Prostate gland (tissue), 2 donors: ENCODE results near the gene SS18L1. TPM values are rescaled to one million over a fixed set of nuclear protein-coding genes. Genes with fewer than 3 reads are reported as not detected.
A peak's percentile ranks its signal among the peaks of the same experiment; 100 is the strongest.

Experiments used
- DNase-seq: peaks from one replicate; pipeline ENCODE4 v3.0.0-alpha.2; 2019; ENCODE audit warnings: low spot score
- H3K27ac ChIP-seq, 2 donors: fragments of 200-600 bp; sonication (generic); 2 replicates each; pipeline ENCODE4 v1.5.1; 2017 to 2019
- H3K27me3 ChIP-seq: fragments of 200-600 bp; sonication (generic); replicated peaks from 2 replicates; pipeline ENCODE4 v1.5.1; 2019; ENCODE audit not compliant: insufficient read depth
- H3K36me3 ChIP-seq, 2 donors: fragments of 200-600 bp; sonication (generic); 1 replicate in 1 of 2; 2 replicates in 1 of 2; pipeline versions ENCODE4 v1.5.1 to v1.8.1; 2017 to 2019
- H3K4me1 ChIP-seq: fragments of 200-600 bp; sonication (generic); replicated peaks from 2 replicates; pipeline ENCODE4 v1.5.1; 2019
- H3K4me3 ChIP-seq, 2 donors: fragments of 200-600 bp; sonication (generic); 2 replicates each; pipeline ENCODE4 v1.5.1; 2017 to 2019
- H3K9me3 ChIP-seq: fragments of 200-600 bp; sonication (generic); 2 replicates; pipeline ENCODE4 v1.5.1; 2017
- CTCF ChIP-seq, 4 experiments: fragments of 200-600 bp in 2 of 4; fragments of 450-650 bp in 2 of 4; sonication (generic) in 2 of 4; IDR thresholded peaks; 1 replicate in 3 of 4; 2 replicates in 1 of 4; pipeline ENCODE4 v1.5.1; 2016 to 2019; ENCODE audit warnings: antibody characterized with exemption in 4 of 4, mild to moderate bottlenecking in 2 of 4, moderate library complexity in 2 of 4
- POLR2A ChIP-seq: fragments of 450-650 bp; IDR thresholded peaks from one replicate; pipeline ENCODE4 v1.6.1; 2016; ENCODE audit warnings: antibody characterized with exemption, mild to moderate bottlenecking
- POLR2AphosphoS5 ChIP-seq: sonication (generic); formaldehyde crosslinking; IDR thresholded peaks from one replicate; pipeline ENCODE4 v1.6.1; 2017; ENCODE audit warnings: antibody characterized with exemption
- WGBS: methylation state at CpG from one replicate; pipeline ENCODE4 v1.1.5; 2018; 5-methylcytosine and 5-hydroxymethylcytosine counted together
- intact Hi-C: fragments of 100-400 bp; cut with DNase I; formaldehyde crosslinking; loops from one replicate; pipeline ENCODE4 v1.14.2; 2022
- total RNA-seq, 2 donors: library from RNA; depleted of rRNA; stranded (reverse); fragments of >200 nt; gene quantifications; one replicate each; pipeline ENCODE4 v1.1.0, GENCODE V29; 2016

SS18L1 gene
- total RNA-seq, 2 donors from 2014 or later = 17.9 to 32.7 TPM

- 21% methylated on average over 14 of the region's 19 CpGs for WGBS
- Histone ChIP-seq H3K9me3 (no peaks in the 10 kb centered on the region), H3K27me3 (no peaks in the 10 kb centered on the region), H3K4me3 (peak overlapping the region; percentile 82 to 93), H3K4me1 (peaks cover 10% of the 10 kb centered on the region), H3K36me3 (peaks cover 11 to 26% of the 10 kb centered on the region in 2 donors), H3K27ac (peak overlapping the region; percentile 78 to 96)
- TF ChIP-seq CTCF (IDR thresholded peaks at IDR 0.05) (no peak), POLR2A (no peak), POLR2AphosphoS5 (no peak)
- intact Hi-C loops = loop anchor here (2.0 kb wide), 2 partner anchors 19 to 61 kb away; partner anchors contain the start of genes PSMA7 and SS18L1
- DNase-seq = no peak
Measured at GRCh38 chr20:62123450-62124118, 20.0 kb upstream of the SS18L1 start.

GRCh38 chr20:62126141-62126540 is 17.4 kb upstream of the SS18L1 start:
- H3K4me3 ChIP-seq = no peak overlapping the region
- H3K27me3 ChIP-seq = no peaks in the 10 kb centered on the region
- no peak for DNase-seq
- intact Hi-C loops = no loop called here
- 92% methylated on average over 20 of the region's 20 CpGs for WGBS
- H3K27ac ChIP-seq = no peak overlapping the region
- H3K9me3 ChIP-seq = no peaks in the 10 kb centered on the region
- TF ChIP-seq POLR2A = no peak
- no peak for TF ChIP-seq POLR2AphosphoS5
- TF ChIP-seq CTCF (IDR thresholded peaks at IDR 0.05) = no peak
- H3K4me1 ChIP-seq = peaks cover 10% of the 10 kb centered on the region
- peaks cover 16 to 31% of the 10 kb centered on the region in 2 donors for H3K36me3 ChIP-seq

- peaks cover 16 to 44% of the 10 kb centered on the region in 2 donors for H3K36me3 ChIP-seq
- no peaks in the 10 kb centered on the region for H3K27me3 ChIP-seq
- H3K9me3 ChIP-seq = no peaks in the 10 kb centered on the region
- H3K4me1 ChIP-seq = peaks cover 10% of the 10 kb centered on the region
- WGBS = 80% methylated on average over 6 of the region's 6 CpGs
- intact Hi-C loops = no loop called here
- no peak overlapping the region for H3K4me3 ChIP-seq
- no peak for TF ChIP-seq CTCF (IDR thresholded peaks at IDR 0.05)
- TF ChIP-seq POLR2A = no peak
- TF ChIP-seq POLR2AphosphoS5 = no peak
- DNase-seq = no peak
- H3K27ac ChIP-seq = no peak overlapping the region
Measured at GRCh38 chr20:62127799-62128198, 15.8 kb upstream of the SS18L1 start.

GRCh38 chr20:62128502-62128901 is 15.1 kb upstream of the SS18L1 start:
- no peak overlapping the region for H3K4me3 ChIP-seq
- no peak overlapping the region for H3K27ac ChIP-seq
- 70% methylated on average over 6 of the region's 6 CpGs for WGBS
- H3K4me1 ChIP-seq = peaks cover 6% of the 10 kb centered on the region
- no peaks in the 10 kb centered on the region for H3K9me3 ChIP-seq
- H3K36me3 ChIP-seq = peaks cover 16 to 50% of the 10 kb centered on the region in 2 donors
- TF ChIP-seq POLR2A (no peak), CTCF (IDR thresholded peaks at IDR 0.05) (no peak), POLR2AphosphoS5 (no peak)
- intact Hi-C loops = no loop called here
- DNase-seq = no peak
- H3K27me3 ChIP-seq = no peaks in the 10 kb centered on the region
